HG02938 (cell line): ENCODE results near the gene PMPCB.

ENCODE experiments used
- ATAC-seq: cut with Tn5 transposase; IDR thresholded peaks from one replicate; pipeline ENCODE4 v1.9.1; 2021; ENCODE audit warnings: mild to moderate bottlenecking, moderate library complexity; ENCODE audit not compliant: unreplicated experiment

Gene PMPCB

DNA sequence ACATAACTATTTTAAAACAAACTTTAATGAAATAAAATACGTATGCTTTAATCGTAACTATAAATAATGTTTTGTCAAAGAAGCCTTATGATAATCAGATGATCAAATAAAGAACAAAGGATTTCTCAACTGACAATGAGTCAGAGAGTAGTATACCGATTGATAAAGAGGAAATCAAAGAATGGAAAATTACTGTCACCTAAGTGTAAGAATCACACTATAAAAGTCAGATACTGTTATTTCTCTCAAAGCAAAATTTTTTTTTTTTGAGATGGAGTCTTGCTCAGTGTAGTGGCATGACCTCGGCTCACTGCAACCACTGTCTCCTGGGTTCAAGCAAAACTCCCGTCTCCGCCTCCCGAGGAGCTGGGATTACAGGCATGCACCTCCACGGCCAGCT, 28.5 kb downstream of the PMPCB start:
- no peak for ATAC-seq

DNA sequence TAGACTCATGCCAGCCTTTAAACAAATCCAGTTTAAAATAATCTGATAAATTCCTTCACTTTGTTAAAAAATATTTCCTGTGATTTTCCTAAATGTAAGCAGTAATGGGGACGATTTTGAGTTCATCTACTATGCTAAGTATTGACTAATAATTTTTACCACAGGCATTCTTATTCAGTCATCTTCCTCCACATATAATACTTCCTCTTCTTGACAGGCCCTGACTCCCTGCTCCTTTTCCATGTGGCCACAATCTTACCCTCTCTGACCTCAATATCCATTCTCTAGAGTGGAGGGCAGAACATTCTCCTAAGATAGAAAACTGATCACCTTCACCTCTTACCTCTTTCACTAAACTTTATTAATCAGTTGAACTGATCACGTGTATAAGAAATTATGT, 39.5 kb downstream of the PMPCB start:
- ATAC-seq: no peak

DNA sequence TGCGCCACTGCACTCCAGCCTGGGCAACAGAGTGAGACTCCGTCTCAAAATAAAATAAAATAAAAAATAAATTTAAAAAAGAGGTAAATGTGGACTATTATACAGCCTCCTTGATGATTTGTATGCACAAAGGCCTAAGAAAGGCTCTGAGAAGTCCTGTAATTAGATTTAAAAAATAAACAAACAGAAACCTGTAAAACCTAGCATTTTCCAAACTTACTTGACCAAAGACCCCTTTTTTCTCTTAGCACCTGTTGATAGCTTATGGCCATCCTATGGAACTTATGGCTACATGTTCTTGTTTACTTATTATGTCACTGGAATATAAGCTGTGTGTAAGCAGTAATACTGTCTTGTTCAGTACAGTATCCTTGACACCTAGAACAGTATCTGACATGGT, 41.6 kb downstream of the PMPCB start:
- ATAC-seq: no peak

DNA sequence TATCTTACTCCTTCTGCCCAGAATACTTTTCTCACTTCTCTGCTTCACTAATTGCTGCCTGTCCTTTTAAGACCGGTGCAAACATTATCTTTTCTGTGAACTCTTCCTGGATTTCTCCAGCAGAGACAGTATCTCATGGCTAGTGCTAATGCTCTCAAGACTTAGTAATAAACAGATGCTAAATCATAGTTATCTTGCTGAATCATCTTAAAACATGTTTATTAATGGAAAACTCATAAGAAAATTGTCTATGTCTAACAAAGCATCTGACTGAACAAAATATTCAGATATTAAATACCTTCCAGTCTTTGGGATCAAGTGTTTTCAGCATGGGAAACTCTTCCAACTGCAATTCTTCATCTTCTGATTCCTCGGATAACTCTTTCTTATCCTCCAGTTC, 44.2 kb downstream of the PMPCB start:
- ATAC-seq: no peak

DNA sequence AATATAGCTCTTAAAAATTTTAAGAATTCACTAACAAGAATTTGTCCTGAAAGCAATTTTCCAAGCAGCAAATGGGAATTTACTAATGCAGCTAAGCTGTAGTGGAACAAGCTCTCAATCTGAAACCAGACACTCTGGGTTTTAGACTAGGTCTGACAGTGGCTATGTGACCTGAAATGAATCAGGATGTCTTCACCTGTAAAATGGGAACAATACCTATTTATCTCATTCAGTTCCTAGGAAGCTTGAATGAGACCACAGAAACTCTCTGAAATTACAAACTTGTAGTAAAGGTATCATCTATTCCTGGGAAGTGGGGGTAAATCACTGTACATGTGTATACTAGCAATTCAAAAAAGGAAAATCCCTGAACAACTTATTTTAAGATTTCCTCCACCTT, 46.1 kb downstream of the PMPCB start:
- no peak for ATAC-seq

DNA sequence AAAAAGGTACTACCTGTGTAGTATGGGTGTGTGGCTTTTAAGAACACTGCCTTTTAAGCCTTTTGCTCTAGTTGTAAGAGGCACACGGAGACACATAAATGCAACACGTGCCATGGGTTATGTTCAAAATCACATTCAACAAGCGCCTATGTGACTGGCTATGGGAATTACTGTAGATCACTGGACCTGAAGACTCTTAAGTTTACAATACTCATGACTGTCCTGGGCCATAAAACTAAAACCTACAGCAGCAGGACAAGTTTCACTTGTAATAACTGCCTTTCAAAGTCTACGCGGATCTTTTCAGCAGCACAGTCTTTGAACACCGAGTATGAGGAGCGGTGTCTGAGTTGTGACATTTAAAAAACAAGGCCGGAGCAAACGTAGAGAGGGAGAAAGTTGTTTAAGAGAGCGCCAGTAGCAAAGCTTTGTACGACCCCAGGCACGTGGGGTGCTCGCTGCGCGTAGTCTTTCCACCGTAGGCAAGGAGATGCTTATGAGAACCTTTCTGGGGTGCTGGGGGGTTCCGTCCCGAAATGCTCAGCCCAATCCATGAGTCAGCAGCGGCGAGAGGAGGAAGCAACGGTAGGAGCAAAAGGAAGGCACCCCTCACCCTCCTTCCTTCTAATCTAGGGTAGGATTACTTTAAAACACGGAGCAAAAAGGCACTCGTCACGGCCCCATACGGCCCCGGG, 46.7 kb downstream of the PMPCB start:
- ATAC-seq: peak; percentile 8

DNA sequence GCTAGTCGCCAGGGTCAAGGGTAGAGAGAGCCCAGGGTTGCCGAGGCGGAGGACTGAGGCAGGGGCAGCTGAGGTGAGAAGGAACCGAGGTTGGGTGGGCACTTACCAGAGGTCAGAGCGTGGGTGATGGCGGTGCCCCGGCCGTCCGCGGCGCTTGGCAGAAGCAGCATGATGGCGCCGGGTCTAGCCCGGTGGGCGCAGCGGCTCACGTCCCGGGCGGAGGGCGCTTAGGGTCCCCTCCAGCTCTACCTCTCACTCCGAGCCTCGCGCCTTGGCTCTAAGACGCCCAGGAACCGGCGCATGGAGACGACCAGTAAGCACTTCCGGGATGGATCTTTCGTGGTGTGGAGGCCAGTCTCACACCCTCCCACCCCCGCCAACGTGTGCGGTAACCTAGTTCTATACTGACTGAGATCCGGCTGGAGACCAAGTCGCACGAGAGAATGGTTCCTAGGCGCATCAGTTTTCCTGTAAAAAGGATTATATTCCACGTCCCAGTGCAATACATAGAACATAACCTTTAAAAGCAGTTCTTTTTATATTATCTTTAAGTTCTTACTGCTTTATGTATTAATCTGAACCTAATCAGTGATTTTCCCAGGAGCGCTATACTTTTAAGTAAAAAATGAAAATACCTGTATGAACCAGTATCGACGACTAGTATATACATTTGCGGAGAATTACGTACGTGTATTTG, 47.4 kb downstream of the PMPCB start, which contains the start of gene DNAJC2:
Gene DNAJC2 (minus strand): TSS at position 315 of the 697 bp plus-strand sequence. CDS start 145 bp downstream, at position 170.
- peak; percentile 70 for ATAC-seq

DNA sequence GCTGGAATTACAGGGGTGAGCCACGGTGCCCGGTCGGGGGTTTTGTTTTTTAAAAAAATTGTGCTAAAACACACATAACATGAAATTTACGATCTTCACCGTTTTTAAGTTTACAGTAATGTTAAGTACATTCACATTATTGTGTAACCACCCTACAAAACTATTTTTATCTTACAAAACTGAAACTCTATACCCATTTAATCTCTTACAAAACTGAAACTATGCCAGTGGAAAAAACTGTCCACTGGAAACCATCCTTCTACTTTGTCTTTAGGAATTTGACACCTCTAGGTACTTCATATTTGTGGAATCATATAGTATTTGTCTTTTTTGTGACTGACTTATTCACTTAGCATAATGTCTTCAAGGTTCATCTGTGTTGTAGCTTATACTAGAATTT, 49.2 kb downstream of the PMPCB start:
- no peak for ATAC-seq

DNA sequence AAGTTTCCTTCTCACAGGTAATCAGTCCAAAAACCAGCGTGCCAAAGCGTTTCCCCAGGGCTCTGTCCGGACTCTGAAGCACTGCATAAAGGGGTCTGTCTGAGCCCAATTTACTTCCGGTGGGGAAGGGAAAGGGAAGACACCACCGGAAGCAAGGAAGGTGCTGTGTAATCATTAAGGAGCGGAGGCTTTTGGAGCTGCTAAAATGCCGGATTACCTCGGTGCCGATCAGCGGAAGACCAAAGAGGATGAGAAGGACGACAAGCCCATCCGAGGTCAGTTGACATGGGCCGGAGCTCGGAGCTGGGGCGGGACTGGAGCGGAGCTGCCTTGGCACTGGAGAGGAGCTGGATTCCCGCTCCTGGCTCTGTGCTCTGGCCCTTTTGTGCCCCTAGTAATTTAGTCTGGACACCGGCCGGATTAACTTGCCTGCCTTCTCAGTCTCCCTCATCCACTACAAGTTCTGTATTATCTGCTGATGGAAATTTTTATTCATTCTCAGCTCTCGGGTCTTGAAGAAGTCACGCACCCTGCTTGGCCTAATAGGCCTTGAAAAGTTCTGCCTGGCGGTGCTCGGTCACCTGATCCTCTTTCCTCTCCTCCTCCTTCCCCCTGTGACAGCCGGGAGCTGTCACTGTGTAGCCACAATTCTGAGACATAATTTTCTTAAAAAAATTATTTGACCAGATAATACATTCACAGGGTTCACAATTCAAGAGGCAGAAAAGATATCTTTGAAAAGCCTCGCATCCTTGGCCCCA, 50.5 kb downstream of the PMPCB start, which contains the start of gene PSMC2:
Gene PSMC2 (plus strand): TSS at position 137 of the 761 bp plus-strand sequence. CDS start 69 bp downstream, at position 206.
- peak; percentile 77 for ATAC-seq

DNA sequence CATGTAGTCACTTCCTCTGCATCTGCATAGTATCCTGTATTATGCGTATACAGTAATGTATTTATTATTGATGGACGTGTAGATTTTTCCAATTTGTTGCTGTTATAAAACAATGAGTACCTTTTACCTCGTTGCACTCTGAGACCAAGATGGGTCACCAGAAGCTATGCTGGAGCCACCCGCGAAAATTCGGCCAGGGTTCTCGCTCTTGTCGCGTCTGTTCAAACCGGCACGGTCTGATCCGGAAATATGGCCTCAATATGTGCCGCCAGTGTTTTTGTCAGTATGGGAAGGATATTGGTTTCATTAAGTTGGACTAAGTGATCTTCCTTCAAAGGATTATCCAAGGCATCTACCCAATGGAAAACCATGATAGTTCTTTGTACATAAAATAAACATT, 51.2 kb downstream of the PMPCB start:
- no peak for ATAC-seq

DNA sequence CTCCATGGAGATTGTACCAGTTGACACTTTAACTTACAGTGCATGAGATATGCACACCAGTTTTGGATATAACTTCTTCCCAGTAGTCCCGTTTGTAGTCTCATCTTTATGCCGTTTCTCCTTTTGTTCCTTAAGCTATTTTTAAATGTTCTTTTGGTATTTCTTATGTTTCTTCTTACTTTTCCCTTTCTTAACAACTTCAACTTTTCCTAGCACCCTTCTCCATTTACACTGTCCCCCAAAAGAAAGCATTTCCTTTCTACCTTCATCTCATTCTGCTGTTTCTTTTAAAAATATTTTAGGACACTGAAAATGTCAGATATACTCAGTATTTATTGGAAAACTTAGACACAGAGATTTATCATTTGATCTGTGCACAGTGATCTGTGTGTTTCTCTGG, 51.7 kb downstream of the PMPCB start:
- no peak for ATAC-seq

DNA sequence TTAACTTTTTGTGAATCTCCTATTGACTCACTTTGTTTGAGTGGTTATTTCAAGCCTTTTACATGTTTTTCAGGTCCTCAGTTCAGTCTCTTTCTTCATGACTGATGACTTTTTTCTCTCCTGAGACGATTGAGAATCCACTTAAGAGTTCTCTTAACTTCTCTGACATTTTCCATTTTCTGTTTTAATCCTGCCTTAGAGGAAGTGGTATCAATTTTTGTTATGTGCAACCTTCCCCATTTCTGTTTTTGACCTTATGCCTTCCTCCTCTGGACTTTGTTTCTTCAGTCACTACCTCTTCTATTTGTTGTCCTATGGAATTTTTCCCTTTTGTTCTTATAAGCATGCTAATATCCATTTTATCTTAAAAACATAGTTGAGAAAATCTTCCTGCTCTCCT, 52.6 kb downstream of the PMPCB start:
- ATAC-seq: no peak
